SK-N-SH (cell line): ENCODE data around the gene LIM2. TPM values are rescaled to one million over a fixed set of nuclear protein-coding genes. Genes with fewer than 3 reads are reported as not detected.

Experiments used
- CTCF ChIA-PET: fragments of 300-600, 350-600 bp; formaldehyde crosslinking; extraction: SDS; loops from one replicate; lab custom pipeline; 2021; lab: Yijun Ruan, JAX
- POLR2A ChIA-PET: fragments of 350-600 bp; sonication (Branson Sonifier 250); formaldehyde crosslinking; extraction: SDS; loops from one replicate; lab custom pipeline; 2020; ENCODE audit warnings: antibody characterized with exemption, inconsistent platforms; lab: Yijun Ruan, JAX
- DNase-seq: peaks from one replicate; pipeline ENCODE4 v3.0.0; 2012
- H2AFZ ChIP-seq: fragments of 200-600 bp; sonication (generic); 2 replicates; pipeline ENCODE4 v1.8.1; 2016; ENCODE audit warnings: antibody characterized with exemption, mild to moderate bottlenecking, low read depth
- H3F3A ChIP-seq: fragments of 200-600 bp; sonication (generic); replicated peaks from 2 replicates; pipeline ENCODE3; 2016; ENCODE audit warnings: antibody characterized with exemption, mild to moderate bottlenecking; ENCODE audit not compliant: insufficient read depth
- H3K27ac ChIP-seq, 2 experiments: fragments of 200-500 bp in 1 of 2; fragments of 200-600 bp in 1 of 2; sonication (Bioruptor generic) in 1 of 2; sonication (generic), shearing (Covaris generic) in 1 of 2; 2 replicates each; pipeline versions ENCODE4 v1.5.1 to v1.6.1; 2014 to 2016; ENCODE audit warnings: low read depth in 2 of 2, inconsistent platforms in 1 of 2, low read length in 1 of 2, mild to moderate bottlenecking in 1 of 2, mixed read lengths in 1 of 2
- H3K27me3 ChIP-seq: fragments of 200-600 bp; sonication (generic), shearing (Covaris generic); 2 replicates; pipeline ENCODE4 v1.6.1; 2016; ENCODE audit warnings: mixed run types; ENCODE audit not compliant: insufficient read depth
- H3K36me3 ChIP-seq, 2 experiments: fragments of 200-500 bp in 1 of 2; fragments of 200-600 bp in 1 of 2; sonication (Bioruptor generic) in 1 of 2; sonication (generic) in 1 of 2; replicated peaks in 1 of 2; 2 replicates each; pipeline versions ENCODE3 to v1.5.1; 2014 to 2016; ENCODE audit warnings: low read length in 1 of 2, mild to moderate bottlenecking in 1 of 2; ENCODE audit not compliant: insufficient read depth in 2 of 2, control insufficient read depth in 1 of 2
- H3K4me1 ChIP-seq, 2 experiments: fragments of 200-500 bp in 1 of 2; fragments of 200-600 bp in 1 of 2; sonication (Bioruptor generic) in 1 of 2; sonication (generic), shearing (Covaris generic) in 1 of 2; 2 replicates each; pipeline versions ENCODE4 v1.5.1 to v1.6.1; 2014 to 2016; ENCODE audit warnings: low read depth in 1 of 2, low read length in 1 of 2, mixed run types in 1 of 2; ENCODE audit not compliant: insufficient read depth in 2 of 2, control insufficient read depth in 1 of 2
- H3K4me2 ChIP-seq: fragments of 200-600 bp; sonication (generic), shearing (Covaris generic); 2 replicates; pipeline ENCODE4 v1.6.1; 2017; ENCODE audit warnings: mixed run types
- H3K4me3 ChIP-seq, 2 experiments: fragments of 200-500 bp in 1 of 2; fragments of 200-600 bp in 1 of 2; sonication (Bioruptor generic) in 1 of 2; sonication (generic), shearing (Covaris generic) in 1 of 2; 2 replicates each; pipeline versions ENCODE4 v1.5.1 to v1.8.1; 2014 to 2016; ENCODE audit warnings: low read depth in 2 of 2, inconsistent platforms in 1 of 2, low read length in 1 of 2, mild to moderate bottlenecking in 1 of 2, mixed read lengths in 1 of 2, moderate library complexity in 1 of 2
- H3K79me2 ChIP-seq: fragments of 200-600 bp; sonication (generic); 2 replicates; pipeline ENCODE4 v1.8.1; 2017; ENCODE audit warnings: mild to moderate bottlenecking; ENCODE audit not compliant: insufficient read depth
- H3K9ac ChIP-seq: fragments of 200-600 bp; sonication (generic); 2 replicates; pipeline ENCODE4 v1.6.1; 2017; ENCODE audit warnings: mixed run types
- H3K9me2 ChIP-seq: fragments of 200-600 bp; sonication (generic); 2 replicates; pipeline ENCODE4 v1.6.1; 2017; ENCODE audit warnings: mixed run types
- H3K9me3 ChIP-seq: fragments of 200-600 bp; sonication (generic); 2 replicates; pipeline ENCODE4 v1.6.1; 2017; ENCODE audit warnings: mixed run types, mild to moderate bottlenecking, moderate library complexity
- H4K20me1 ChIP-seq: fragments of 200-600 bp; sonication (generic); 2 replicates; pipeline ENCODE4 v1.6.1; 2017; ENCODE audit warnings: mild to moderate bottlenecking, mixed run types; ENCODE audit not compliant: insufficient read depth
- ELF1 ChIP-seq: IDR thresholded peaks from 2 replicates; pipeline ENCODE4 v1.4.0; 2012
- EZH2phosphoT487 ChIP-seq: fragments of 200-600 bp; sonication (generic); IDR thresholded peaks from 2 replicates; pipeline ENCODE4 v1.6.1; 2017; ENCODE audit warnings: low read depth, mixed run types, mild to moderate bottlenecking, antibody characterized with exemption, moderate library complexity, borderline replicate concordance
- FOXJ3 ChIP-seq: sonication (generic); formaldehyde crosslinking; IDR thresholded peaks from 2 replicates; pipeline ENCODE4 v1.5.1; 2020; ENCODE audit warnings: mild to moderate bottlenecking, missing genetic modification reagents
- GATA2 ChIP-seq: sonication (generic); formaldehyde crosslinking; IDR thresholded peaks from 2 replicates; pipeline ENCODE4 v1.5.0; 2020; ENCODE audit warnings: mild to moderate bottlenecking, missing genetic modification reagents
- MEF2A ChIP-seq: IDR thresholded peaks from 2 replicates; pipeline ENCODE4 v1.4.0; 2012; ENCODE audit warnings: low read depth, borderline replicate concordance
- MXI1 ChIP-seq: IDR thresholded peaks from 2 replicates; pipeline ENCODE4 v1.6.1; 2012; ENCODE audit warnings: mild to moderate bottlenecking, low read depth, low read length, improper control_type of control experiment
- NFIC ChIP-seq: IDR thresholded peaks from 2 replicates; pipeline ENCODE4 v1.4.0; 2012; ENCODE audit warnings: borderline replicate concordance
- NRF1 ChIP-seq: IDR thresholded peaks from 2 replicates; pipeline ENCODE4 v1.6.1; 2012; ENCODE audit warnings: low read depth, mild to moderate bottlenecking, low read length
- POLR2AphosphoS5 ChIP-seq: IDR thresholded peaks from 2 replicates; pipeline ENCODE4 v1.6.1; 2012; ENCODE audit warnings: low read depth, low read length
- RCOR1 ChIP-seq: fragments of 150-350 bp; IDR thresholded peaks from 2 replicates; pipeline ENCODE4 v1.6.1; 2017; ENCODE audit warnings: antibody characterized with exemption, low read length
- RFX5 ChIP-seq: IDR thresholded peaks from 2 replicates; pipeline ENCODE4 v1.6.1; 2012; ENCODE audit warnings: mild to moderate bottlenecking, improper control_type of control experiment, low read length
- RXRA ChIP-seq: IDR thresholded peaks from 2 replicates; pipeline ENCODE4 v1.4.0; 2012; ENCODE audit warnings: low read depth, mild to moderate bottlenecking, borderline replicate concordance
- SMC3 ChIP-seq: IDR thresholded peaks from 2 replicates; pipeline ENCODE4 v1.6.1; 2012; ENCODE audit warnings: low read depth, low read length, improper control_type of control experiment
- TAF1 ChIP-seq: IDR thresholded peaks from 2 replicates; pipeline ENCODE4 v1.6.1; 2012; ENCODE audit warnings: low read depth, mild to moderate bottlenecking, low read length, moderate library complexity, borderline replicate concordance
- TCF12 ChIP-seq: IDR thresholded peaks from 2 replicates; pipeline ENCODE4 v1.4.0; 2012
- USF2 ChIP-seq: fragments of 150-350 bp; IDR thresholded peaks from 2 replicates; pipeline ENCODE4 v1.6.1; 2017; ENCODE audit warnings: antibody characterized with exemption, low read length, low read depth, borderline replicate concordance
- ZBTB33 ChIP-seq: IDR thresholded peaks from 2 replicates; pipeline ENCODE4 v1.4.0; 2012; ENCODE audit warnings: low read depth, borderline replicate concordance
- WGBS: methylation state at CpG from one replicate; pipeline ENCODE4 v1.1.6; 2017; ENCODE audit warnings: low lambda C conversion rate; 5-methylcytosine and 5-hydroxymethylcytosine counted together
- polyA plus RNA-seq, 3 experiments: library from polyadenylated mRNA; depleted of rRNA; stranded (reverse); fragments of >200 nt; gene quantifications; 2 replicates each; pipeline ENCODE4 v1.2.3, GENCODE V29; 2012
- TF ChIP-seq, protein P1 (sequence below): IDR thresholded peaks from 2 replicates; pipeline ENCODE4 v1.6.1; 2012; ENCODE audit warnings: mild to moderate bottlenecking, low read depth, low read length, moderate library complexity
- TF ChIP-seq, protein P2 (sequence below): IDR thresholded peaks from 2 replicates; pipeline ENCODE4 v1.4.0; 2012; ENCODE audit warnings: low read depth, borderline replicate concordance

LIM2 gene
- polyA plus RNA-seq, 1 of the 3 experiments (the other 2 are of a cell fraction) = not detected

GRCh38 chr19:51352783-51353360, 34.9 kb downstream of the LIM2 start:
- ChIA-PET POLR2A (no interaction called here), CTCF (no interaction called here)
- H3K36me3 ChIP-seq = no peaks in the 10 kb centered on the region
- no peak overlapping the region for H3K4me3 ChIP-seq
- H3K4me2 ChIP-seq = no peak overlapping the region
- WGBS = 97% methylated on average over 16 of the region's 16 CpGs
- H3K27me3 ChIP-seq = no peaks in the 10 kb centered on the region
- DNase-seq = no peak
- H3K4me1 ChIP-seq = no peaks in the 10 kb centered on the region; a peak in 1 of 4 replicates
- no peaks in the 10 kb centered on the region for H3K9me3 ChIP-seq
- H4K20me1 ChIP-seq = no peaks in the 10 kb centered on the region
- no peaks in the 10 kb centered on the region for H3K79me2 ChIP-seq
- no peaks in the 10 kb centered on the region for H3K9me2 ChIP-seq
- H3F3A ChIP-seq = no peaks in the 10 kb centered on the region
- no peak overlapping the region for H3K27ac ChIP-seq
- TF ChIP-seq RCOR1 (no peak), TCF12 (no peak), NFIC (no peak), RXRA (no peak), POLR2AphosphoS5 (no peak), ZBTB33 (no peak), NRF1 (no peak), TAF1 (no peak), USF2 (no peak), EZH2phosphoT487 (no peak), ELF1 (no peak), SMC3 (no peak), MEF2A (no peak), GATA2 (CRISPR knock-in tag) (no peak), FOXJ3 (CRISPR knock-in tag) (no peak), RFX5 (no peak), MXI1 (no peak)
- TF ChIP-seq, protein P1, sequence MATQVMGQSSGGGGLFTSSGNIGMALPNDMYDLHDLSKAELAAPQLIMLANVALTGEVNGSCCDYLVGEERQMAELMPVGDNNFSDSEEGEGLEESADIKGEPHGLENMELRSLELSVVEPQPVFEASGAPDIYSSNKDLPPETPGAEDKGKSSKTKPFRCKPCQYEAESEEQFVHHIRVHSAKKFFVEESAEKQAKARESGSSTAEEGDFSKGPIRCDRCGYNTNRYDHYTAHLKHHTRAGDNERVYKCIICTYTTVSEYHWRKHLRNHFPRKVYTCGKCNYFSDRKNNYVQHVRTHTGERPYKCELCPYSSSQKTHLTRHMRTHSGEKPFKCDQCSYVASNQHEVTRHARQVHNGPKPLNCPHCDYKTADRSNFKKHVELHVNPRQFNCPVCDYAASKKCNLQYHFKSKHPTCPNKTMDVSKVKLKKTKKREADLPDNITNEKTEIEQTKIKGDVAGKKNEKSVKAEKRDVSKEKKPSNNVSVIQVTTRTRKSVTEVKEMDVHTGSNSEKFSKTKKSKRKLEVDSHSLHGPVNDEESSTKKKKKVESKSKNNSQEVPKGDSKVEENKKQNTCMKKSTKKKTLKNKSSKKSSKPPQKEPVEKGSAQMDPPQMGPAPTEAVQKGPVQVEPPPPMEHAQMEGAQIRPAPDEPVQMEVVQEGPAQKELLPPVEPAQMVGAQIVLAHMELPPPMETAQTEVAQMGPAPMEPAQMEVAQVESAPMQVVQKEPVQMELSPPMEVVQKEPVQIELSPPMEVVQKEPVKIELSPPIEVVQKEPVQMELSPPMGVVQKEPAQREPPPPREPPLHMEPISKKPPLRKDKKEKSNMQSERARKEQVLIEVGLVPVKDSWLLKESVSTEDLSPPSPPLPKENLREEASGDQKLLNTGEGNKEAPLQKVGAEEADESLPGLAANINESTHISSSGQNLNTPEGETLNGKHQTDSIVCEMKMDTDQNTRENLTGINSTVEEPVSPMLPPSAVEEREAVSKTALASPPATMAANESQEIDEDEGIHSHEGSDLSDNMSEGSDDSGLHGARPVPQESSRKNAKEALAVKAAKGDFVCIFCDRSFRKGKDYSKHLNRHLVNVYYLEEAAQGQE = no peak
- TF ChIP-seq, protein P2, sequence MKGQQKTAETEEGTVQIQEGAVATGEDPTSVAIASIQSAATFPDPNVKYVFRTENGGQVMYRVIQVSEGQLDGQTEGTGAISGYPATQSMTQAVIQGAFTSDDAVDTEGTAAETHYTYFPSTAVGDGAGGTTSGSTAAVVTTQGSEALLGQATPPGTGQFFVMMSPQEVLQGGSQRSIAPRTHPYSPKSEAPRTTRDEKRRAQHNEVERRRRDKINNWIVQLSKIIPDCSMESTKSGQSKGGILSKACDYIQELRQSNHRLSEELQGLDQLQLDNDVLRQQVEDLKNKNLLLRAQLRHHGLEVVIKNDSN = no peak
- TF ChIP-seq, all 33 proteins: peak for 0
- H3K9ac ChIP-seq = no peak overlapping the region
- H2AFZ ChIP-seq = no peak overlapping the region
